Choroid plexus epithelial cell (primary cell): ENCODE results near the gene SGCD.

ENCODE experiments used
- DNase-seq: peaks from one replicate; pipeline ENCODE4 v3.0.0-alpha.2; 2010; ENCODE audit warnings: low read depth
- H3K4me3 ChIP-seq: 2 replicates; pipeline ENCODE4 v1.5.1; 2011; ENCODE audit warnings: low read depth, mild to moderate bottlenecking, control low read depth, low read length, moderate library complexity
- CTCF ChIP-seq: conservative IDR thresholded peaks from 2 replicates; pipeline ENCODE4 v1.5.1; 2011; ENCODE audit warnings: low read depth, mild to moderate bottlenecking, control low read depth, inconsistent platforms, low read length, moderate library complexity

Gene SGCD

GRCh38 chr5:156755421-156756087 is 428.6 kb downstream of the SGCD start:
- no peak overlapping the region for H3K4me3 ChIP-seq
- no peak for TF ChIP-seq CTCF
- no peak for DNase-seq

GRCh38 chr5:156758011-156758791 is 431.2 kb downstream of the SGCD start:
- DNase-seq = no peak
- TF ChIP-seq CTCF = no peak
- H3K4me3 ChIP-seq = no peak overlapping the region

- TF ChIP-seq CTCF = no peak
- no peak for DNase-seq
- H3K4me3 ChIP-seq = no peak overlapping the region
These were observed 432.2 kb downstream of the SGCD start for GRCh38 chr5:156759156-156759555.

GRCh38 chr5:156762771-156763170 is 435.8 kb downstream of the SGCD start:
- no peak overlapping the region for H3K4me3 ChIP-seq
- DNase-seq = no peak

GRCh38 chr5:156764176-156764971 is 437.4 kb downstream of the SGCD start:
- TF ChIP-seq CTCF = no peak
- no peak overlapping the region for H3K4me3 ChIP-seq
- no peak for DNase-seq

More at GRCh38 chr5:156762771-156763170, 435.8 kb downstream of the SGCD start:
- TF ChIP-seq CTCF = no peak

GRCh38 chr5:156774273-156774672 is 447.3 kb downstream of the SGCD start:
- no peak overlapping the region for H3K4me3 ChIP-seq
- TF ChIP-seq CTCF = no peak
- no peak for DNase-seq
